DMS79 treated with DMSO at 0.1 percent for 48 hours (cell line): Measurements from ENCODE around the gene SCARB2.

Experiments used
- DNase-seq: peaks from one replicate; lab custom pipeline; 2025; lab: John Stamatoyannopoulos, UW

SCARB2 gene

GRCh38 chr4:76224171-76224570 is 10.5 kb upstream of the SCARB2 start:
- no peak for DNase-seq

GRCh38 chr4:76219299-76220055 is 5.9 kb upstream of the SCARB2 start:
- no peak for DNase-seq

GRCh38 chr4:76216975-76217814 is 3.6 kb upstream of the SCARB2 start:
- no peak for DNase-seq

GRCh38 chr4:76216524-76216923 is 2.9 kb upstream of the SCARB2 start:
- no peak for DNase-seq

- no peak for DNase-seq
Observed at GRCh38 chr4:76215077-76215476, 1.5 kb upstream of the SCARB2 start.

GRCh38 chr4:76214177-76214675 is 602 bp upstream of the SCARB2 start:
- DNase-seq, result peak; percentile 43

GRCh38 chr4:76212851-76213414 is 691 bp downstream of the SCARB2 start:
- peak; percentile 44 for DNase-seq

- DNase-seq, result peak; percentile 21
Observed at GRCh38 chr4:76211769-76212708, 1.6 kb downstream of the SCARB2 start.

- DNase-seq, result no peak
Observed at GRCh38 chr4:76210452-76210851, 3.2 kb downstream of the SCARB2 start.

GRCh38 chr4:76209881-76210280 is 3.7 kb downstream of the SCARB2 start:
- no peak for DNase-seq

- peak; percentile 36 for DNase-seq
Observed at GRCh38 chr4:76208005-76208765, 5.4 kb downstream of the SCARB2 start.

- DNase-seq, result no peak
Observed at GRCh38 chr4:76207549-76207948, 6.1 kb downstream of the SCARB2 start.

- DNase-seq, result no peak
Observed at GRCh38 chr4:76206222-76206942, 7.2 kb downstream of the SCARB2 start.

- no peak for DNase-seq
Observed at GRCh38 chr4:76205476-76205875, 8.1 kb downstream of the SCARB2 start.

- no peak for DNase-seq
Observed at GRCh38 chr4:76204936-76205335, 8.7 kb downstream of the SCARB2 start.

- DNase-seq, result no peak
Observed at GRCh38 chr4:76203541-76203940, 10.1 kb downstream of the SCARB2 start.

- DNase-seq, result peak; percentile 73
Observed at GRCh38 chr4:76201276-76201675, 12.3 kb downstream of the SCARB2 start.

- peak; percentile 73 for DNase-seq
Observed at GRCh38 chr4:76200771-76201231, 12.8 kb downstream of the SCARB2 start.

- no peak for DNase-seq
Observed at GRCh38 chr4:76199664-76200211, 13.9 kb downstream of the SCARB2 start.
